ENCODE measurements around the gene MARVELD1.

MARVELD1 gene

DNA sequence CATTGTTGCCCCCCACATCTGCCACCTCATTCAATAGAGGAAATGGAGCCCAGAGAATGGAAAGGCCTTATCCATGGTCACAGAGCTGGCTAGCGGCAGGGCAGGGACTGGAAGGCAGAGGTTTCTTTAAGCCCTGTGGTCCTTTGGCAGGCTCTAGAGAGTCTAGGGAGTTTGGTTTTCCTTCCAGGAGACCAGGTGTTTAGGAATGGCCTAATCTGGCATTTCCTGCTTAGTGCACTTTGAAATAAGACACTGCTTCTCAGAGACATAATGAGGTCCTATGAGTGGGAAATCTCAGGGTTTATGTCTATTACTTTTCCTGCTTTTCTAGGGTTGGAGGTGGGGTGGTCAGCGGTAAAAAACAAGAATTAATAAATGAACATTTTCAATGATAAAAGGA is 6.1 kb downstream of the MARVELD1 start:
- in situ Hi-C loops (cut with MboI; ENCODE audit: low sequenced_read_pairs) = no loop called here

DNA sequence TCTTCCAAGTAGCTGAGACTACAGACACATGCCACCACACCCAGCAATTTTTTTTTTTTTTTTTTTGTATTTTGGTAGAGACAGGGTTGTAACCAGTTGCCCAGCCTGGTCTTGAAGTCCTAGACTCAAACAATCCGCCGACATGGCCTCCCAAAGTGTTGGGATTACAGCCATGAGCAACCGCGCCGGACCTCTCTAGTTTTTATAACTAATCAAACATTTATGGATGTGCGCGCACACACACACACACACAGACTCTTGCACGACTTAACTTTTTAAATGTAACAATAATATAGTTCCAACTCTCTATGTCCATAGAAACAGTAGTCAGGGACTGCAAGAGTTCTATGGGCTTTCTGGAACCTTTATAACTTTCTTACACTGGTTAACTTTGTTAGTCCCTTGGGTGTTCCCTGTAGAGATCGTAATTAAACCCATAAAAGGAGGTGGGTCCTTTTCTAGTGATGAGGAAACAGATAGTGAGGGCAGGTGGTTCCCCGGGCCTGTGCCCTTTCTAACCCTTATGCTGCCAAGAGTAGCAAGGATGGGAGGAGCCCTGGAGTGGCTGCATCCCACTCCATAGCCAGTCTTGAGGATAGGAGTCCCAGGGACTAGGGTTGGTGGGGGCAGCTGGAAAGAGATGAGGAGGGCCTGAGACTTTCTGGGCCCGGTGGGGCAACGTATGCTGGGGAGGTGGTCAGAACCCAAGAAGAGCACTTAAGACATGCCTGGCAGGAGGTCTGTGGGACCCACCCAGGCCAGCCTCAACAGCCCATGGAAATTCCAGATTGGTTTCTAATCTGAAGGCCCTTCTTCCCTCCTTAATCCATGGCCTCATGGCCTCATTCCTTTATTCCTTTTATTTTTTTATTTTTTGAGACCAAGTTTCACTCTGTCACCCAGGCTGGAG is 8.6 kb downstream of the MARVELD1 start:
- in situ Hi-C loops (cut with MboI; ENCODE audit: low sequenced_read_pairs) = no loop called here

DNA sequence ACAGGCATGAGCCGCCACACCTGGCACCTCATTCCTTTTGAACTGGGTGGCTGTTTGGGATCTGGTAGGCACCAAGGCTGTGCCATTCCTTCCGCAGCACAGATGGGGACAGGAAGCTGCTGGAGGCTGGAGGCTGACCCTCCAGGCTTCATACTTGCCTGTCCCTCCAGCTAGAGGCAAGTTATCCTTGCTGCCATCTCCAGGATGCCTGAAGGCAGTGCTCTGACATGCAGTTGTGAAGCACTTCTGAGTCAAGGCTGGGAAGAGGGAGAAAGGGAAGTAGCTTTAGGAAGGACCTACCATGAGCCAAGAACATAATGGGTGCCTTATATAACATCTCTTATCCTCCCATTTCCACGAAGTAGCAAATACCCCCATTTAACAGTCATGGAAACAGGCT is 9.5 kb downstream of the MARVELD1 start:
- in situ Hi-C loops (cut with MboI; ENCODE audit: low sequenced_read_pairs) = no loop called here

DNA sequence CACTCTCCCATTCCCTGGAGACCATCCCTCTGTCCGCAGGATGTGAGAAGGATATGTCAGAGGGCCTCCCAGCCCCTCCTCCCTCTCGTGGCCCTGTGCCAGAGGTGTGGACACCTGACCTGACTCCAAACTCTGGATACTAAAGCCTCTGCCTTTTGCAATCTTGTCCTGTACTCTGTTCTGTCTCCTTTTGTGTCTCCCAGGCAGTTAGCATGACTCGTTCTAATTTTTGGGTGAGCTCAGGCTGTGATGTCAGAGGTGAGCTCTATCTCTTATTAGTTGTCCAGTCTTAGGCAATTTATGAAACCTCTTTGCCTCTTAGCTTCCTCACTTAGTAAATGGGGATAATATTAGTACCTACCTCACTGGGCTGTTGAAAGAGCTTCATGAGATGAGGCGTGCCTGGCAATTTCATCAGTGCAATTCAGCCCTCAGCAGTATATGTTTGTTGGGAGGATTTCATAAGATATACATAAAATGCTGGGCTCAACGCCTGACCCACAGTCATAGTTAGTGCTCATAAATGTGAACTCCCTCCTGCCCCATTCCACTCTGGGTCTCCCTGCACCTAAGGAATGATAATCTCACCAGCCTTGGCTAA is 10.9 kb downstream of the MARVELD1 start:
- in situ Hi-C loops (cut with MboI; ENCODE audit: low sequenced_read_pairs) = no loop called here

DNA sequence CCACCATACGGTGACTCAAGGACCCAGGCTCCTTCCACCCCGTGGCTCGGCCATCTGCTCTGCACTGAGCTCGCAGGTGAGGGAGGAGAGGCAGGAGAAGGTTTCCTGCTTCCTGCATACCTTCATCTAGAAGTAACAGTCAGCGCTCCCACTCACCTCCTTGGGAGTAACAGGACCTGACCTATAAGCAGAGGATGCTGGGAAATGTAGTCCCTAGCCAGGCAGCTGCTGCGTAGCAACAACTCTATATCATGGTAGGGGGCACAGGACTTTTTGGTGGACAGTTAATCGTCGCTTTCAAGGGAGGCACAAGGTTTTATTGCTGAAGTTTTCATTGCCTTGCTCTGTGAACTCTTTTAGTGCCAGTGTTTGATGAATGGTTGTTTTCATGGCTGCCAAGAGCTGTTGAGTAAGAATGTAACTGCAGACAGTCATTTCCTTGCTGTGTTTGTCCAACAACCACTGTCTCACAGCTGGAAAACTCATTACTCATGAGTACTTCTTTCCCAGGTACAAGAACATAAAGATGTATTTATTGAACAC is 13.2 kb downstream of the MARVELD1 start:
- in situ Hi-C loops (cut with MboI; ENCODE audit: low sequenced_read_pairs) = no loop called here

DNA sequence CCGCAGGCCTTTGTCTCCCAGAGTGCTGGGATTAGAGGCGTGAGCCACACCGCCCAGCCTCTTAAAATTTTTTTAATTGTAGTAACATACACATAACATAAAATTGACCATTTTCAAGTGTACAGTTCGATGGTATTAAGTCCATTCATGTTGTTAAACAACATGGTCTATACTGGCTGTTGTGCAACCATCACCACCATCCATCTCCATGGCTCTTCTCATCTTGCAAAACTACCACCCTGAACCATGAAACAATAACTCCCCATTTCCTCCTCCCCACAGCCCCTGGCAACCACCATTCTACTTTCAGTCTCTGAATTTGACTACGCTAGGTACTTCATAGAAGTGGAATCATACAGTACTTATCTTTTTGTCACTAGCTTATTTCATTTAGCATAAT is 15.5 kb downstream of the MARVELD1 start:
- in situ Hi-C loops (cut with MboI; ENCODE audit: low sequenced_read_pairs) = no loop called here

DNA sequence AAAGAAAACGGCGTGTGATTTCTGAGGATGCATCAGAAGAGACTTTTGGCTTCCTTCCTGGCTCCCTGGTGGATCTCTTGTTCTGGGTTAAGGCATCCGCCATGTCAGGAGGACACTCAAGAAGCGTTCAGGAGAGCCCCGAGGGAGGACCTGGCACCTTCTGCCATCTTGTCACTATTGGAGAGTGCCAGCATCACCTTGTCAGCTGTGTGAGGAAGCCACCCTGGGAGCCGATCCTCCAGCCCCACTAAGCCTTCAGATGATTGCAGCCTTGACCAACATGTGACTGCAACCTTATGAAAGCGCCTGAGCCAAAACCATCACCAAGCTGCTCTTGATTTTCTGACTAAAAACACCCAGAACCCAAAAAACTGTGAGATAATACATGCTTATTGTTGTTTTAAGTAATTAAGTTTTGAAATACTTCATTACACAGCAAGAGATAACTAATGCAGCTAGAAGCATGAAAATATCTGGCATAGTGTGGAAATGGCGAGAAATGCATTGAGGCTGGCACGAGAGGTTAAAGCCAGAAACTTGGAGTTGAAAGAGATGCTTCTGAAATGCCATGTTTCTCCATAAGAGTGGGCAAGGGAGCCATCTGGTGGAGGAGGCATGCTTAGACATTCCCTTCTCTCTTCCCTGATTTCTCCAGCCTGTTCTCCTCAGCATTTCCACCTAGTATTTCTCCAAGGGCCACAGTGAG is 18.0 kb downstream of the MARVELD1 start:
- in situ Hi-C loops (cut with MboI; ENCODE audit: low sequenced_read_pairs) = loop anchor here (5.0 kb wide), 1 partner anchor 54 kb away; no protein-coding TSS in a partner anchor

DNA sequence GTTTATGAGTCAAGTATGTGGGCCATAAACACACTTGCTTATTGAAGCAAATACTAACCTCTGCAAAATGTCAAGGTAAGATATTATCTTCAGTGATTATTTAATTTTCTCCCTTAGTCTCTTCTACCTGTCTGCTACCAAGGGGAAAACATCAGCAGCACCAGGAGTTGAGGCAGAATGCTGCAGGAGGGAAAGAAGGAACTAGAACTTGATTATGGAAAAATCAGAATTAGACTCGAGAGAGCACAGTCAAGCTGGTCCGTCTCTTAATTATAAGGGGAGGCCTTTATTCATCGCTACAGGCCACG is 18.5 kb downstream of the MARVELD1 start:
- in situ Hi-C loops (cut with MboI; ENCODE audit: low sequenced_read_pairs) = loop anchor here (5.0 kb wide), 1 partner anchor 55 kb away; no protein-coding TSS in a partner anchor

DNA sequence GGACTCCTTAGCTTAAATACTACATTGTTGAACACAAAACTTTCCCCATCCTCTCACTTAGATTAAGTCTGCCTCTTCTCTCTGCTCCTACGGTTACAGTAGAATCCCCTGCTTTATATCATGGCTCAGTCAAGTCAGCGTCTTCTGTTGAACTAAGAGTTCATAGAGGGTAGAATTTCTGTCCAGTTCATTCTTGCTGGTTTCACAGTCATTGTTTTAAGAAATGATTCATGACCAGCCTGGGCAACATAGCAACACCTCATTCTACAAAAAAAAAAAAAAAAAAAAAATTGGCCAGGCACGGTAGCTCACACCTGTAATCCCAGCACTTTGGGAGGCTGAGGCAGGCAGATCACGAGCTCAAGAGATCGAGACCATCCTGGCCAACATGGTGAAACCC is 19.7 kb downstream of the MARVELD1 start:
- in situ Hi-C loops (cut with MboI; ENCODE audit: low sequenced_read_pairs) = loop anchor here (5.0 kb wide), 1 partner anchor 56 kb away; no protein-coding TSS in a partner anchor

DNA sequence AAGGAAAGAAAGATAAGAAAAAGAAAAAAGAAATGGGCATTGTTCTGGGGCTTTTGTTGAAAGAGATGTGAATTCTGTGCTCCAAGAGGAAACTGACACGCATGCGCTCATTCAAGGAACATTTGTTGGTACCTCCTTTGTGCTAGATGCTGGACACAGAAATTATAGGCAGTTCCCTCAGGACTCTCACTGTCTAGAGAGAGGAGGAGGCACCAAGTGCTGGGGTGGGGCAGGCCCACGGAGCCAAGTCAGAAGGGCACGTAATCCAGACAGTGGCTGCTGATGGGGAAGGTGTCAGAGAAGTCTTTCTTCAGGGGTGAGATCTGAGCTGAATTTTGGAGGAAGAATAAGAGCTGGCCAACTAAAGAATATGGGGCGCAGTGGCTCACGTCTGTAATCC is 20.5 kb downstream of the MARVELD1 start:
- in situ Hi-C loops (cut with MboI; ENCODE audit: low sequenced_read_pairs) = loop anchor here (5.0 kb wide), 1 partner anchor 57 kb away; no protein-coding TSS in a partner anchor

DNA sequence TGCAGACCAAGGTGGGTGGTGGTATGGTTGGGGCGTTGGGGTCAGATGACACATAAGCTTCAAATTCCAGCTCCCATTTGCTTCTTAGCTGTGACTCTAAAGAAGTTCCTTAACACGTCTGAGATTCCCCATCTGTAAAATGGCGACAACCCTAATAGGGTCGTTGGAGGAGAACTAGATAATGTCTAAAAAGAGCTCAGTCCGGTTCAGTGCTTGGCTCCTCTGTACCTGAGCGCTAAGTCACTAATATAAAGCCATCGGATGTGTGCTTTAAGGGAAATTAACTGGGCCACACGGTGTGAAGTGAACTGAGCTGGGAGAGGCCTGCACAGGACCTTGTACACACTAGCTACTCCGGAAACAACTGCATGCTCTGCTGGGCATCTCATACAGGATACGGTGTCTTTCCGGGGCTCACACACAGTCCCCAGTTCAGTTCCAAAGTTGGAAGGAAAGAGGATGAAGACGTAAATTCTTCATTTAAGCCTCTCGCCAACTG is 22.9 kb downstream of the MARVELD1 start:
- in situ Hi-C loops (cut with MboI; ENCODE audit: low sequenced_read_pairs) = no loop called here

DNA sequence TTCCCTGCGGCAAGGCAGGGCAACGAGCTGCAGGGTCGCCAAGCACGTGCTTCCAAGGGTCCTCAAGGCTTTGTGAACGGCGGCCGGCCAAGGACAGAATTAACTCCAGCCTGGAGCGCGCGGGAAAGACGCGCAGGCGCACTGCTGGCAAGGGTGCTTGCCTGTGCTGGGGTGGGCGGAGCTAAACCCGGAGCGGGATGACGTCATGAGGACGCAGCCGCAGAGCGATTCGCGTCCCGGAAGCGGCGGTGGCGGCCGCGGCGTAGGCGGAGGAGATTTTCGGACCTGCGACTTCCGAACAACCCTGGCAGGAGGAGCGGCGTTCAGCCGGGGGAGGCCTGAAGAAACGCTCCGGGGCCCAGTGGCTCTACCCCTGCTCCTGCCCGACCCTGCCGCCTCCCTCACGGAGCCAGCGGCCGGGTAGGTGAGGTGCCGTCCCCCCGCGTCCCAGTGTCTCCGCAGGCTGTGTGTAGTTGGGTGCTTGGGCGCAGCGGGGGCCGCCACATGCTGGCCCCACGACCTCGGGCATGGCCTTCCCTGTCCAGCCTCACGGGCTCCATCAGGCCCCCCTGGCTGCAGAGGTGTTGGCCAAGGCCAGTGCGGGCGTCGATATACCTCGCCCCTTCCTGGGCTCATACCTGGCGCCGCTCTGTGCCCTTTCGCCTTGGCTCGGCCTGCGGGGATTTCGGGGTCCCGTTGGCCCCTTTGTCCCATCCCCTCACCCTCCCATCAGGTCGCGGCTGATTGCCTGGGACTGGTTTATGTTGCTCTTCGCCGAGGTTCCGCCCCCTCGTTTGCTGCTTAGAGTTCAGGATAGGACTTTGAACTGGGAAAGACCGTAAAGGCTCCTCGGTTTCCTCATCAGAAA is 23.6 kb downstream of the MARVELD1 start, which contains the start of gene ZFYVE27:
ZFYVE27 (plus strand) TSS at position 227 of the 868 bp plus-strand sequence. CDS start 1,350 bp downstream, outside the sequence.
- in situ Hi-C loops (cut with MboI; ENCODE audit: low sequenced_read_pairs) = no loop called here

DNA sequence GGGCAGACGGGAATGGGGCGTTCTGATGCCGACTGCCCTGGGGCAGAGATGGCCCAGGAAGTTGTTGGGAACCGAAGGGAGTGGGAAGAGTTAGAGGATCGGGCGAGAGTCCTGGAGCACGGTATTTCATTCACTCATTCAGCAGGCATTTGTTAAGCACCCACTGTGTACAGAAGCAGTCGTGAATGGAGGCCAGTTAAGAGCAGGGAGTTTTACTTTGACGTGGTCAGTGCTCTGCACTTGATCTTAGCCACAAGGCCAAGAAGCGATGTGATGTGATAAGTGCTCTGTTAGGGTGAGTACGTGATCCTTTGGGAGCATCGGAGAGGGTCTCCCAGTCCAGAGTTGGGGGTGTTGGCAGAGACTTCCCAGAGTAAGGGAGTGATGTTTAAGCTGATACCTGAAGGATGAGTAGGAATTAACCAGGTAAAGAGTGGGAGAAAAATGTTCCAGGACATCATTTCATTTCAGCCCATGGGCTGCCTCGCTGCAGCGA is 24.3 kb downstream of the MARVELD1 start:
- in situ Hi-C loops (cut with MboI; ENCODE audit: low sequenced_read_pairs) = no loop called here

DNA sequence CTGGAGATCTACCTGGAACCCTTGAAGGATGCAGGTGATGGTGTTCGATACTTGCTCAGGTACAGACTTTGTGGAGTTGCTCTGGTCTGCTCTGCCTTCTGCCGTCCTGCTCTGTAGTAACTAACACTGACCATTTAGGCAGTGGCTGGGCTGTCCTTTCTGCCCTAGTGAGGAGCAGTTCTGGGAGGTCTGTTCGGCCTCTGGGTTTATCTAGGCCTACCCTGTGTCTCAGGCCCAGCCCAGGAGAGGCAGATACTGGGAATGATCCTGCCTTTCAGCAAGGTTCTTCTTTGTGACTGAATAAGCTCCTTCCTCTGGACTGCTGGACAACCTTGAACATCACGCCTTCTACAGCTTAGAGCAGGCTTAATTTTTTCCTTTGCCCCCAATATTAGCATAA is 25.1 kb downstream of the MARVELD1 start:
- in situ Hi-C loops (cut with MboI; ENCODE audit: low sequenced_read_pairs) = no loop called here

DNA sequence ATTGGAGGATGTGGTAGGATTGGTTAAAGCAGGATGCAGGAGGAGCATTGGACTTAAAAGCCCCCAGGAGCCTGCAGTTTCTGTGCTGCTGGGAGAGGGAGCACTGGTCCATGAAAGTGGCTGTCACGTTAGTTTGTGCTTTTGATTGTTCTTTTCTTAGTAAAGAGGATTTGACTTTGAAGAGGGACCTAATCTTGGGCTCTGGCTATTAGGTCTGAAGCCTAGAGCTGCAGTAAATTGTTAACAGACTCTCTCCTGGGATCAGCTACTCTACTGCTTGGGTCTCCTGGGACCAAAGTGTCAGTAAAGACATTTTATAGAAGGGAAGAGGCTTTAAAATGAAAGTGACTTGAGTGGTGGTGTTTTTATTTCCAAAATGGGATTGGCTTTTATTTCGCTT is 27.1 kb downstream of the MARVELD1 start:
- in situ Hi-C loops (cut with MboI; ENCODE audit: low sequenced_read_pairs) = no loop called here

DNA sequence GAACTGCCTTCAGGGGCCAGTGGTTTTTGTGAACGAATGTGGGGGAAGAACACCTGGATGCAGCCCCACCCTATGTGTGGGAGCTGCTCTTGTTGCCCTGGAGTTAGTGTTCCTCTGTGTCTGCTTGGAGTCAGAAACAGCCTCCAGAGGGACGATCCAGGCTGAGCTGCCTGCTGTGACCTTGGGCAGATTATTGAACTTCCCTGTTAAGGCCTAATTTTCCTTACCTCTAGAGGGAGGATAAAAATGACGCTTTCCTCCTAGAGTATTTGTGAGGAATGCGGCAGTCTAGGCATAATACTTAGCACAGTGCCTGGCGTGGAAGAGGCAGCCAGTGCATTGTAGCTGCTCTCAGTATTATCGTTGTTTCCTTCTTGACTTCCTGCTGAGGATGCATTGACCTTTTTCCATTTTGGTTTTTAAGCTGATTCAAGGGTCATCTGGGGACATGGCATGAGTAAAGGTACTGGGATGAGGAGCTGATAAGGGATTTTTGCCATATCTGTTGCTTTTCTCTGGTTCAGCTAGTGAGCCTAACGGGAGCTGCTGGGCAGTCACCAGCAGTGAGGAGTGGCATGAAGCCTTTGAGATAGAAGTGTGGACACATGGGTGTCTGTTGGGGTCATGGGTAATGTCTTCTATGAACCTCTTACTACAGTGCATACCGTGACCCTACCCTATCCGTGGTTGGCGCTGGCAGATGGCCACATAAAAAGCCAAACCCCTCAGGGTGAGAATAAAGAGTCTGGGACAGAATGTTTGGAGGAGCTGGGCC is 29.8 kb downstream of the MARVELD1 start:
- in situ Hi-C loops (cut with MboI; ENCODE audit: low sequenced_read_pairs) = no loop called here

DNA sequence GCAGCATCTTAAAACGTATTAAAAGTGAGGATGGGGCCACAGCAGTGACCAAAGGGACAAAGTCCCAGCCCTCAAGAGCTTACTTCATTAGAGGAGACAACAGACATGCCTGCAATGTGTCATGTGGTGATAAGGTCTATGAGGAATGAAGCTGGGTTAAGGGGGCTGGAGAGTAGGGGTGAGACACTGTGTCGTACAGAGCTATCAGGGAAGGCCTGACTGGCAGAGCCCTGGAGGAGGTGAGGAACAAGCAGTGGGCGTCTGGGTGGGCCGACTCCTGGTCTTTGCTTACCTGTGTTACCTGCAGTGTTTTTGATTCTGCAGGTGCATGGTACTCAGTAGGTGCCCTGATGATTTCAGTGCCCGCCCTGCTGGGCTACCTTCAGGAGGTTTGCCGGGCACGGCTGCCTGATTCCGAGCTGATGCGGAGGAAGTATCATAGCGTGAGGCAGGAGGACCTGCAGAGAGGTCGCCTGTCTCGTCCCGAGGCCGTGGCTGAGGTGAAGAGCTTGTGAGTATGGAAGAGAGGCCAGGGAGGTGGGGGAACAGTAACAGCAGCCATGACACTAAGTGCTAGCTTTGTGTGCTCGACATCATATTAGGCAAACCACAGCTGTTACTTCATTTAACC is 31.0 kb downstream of the MARVELD1 start:
- in situ Hi-C loops (cut with MboI; ENCODE audit: low sequenced_read_pairs) = no loop called here

DNA sequence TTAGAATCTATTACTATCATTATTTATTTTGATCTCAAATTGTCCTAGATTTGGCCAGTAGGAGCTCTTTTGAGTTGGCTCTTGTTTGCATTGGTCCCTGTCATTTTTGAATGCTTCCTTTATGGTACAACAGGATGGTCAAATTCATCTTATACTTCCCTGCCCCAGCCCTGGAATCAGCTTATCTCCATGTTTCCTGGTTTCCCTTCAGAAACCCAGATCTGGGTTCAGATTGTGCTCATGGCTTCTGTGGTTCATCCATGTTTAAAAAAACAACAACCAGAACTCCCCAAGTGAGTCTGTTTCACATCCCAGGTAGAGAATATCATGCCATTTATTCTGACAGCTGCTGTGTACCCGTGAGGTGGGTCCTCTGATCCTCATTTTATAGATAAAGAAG is 34.0 kb downstream of the MARVELD1 start:
- in situ Hi-C loops (cut with MboI; ENCODE audit: low sequenced_read_pairs) = no loop called here

DNA sequence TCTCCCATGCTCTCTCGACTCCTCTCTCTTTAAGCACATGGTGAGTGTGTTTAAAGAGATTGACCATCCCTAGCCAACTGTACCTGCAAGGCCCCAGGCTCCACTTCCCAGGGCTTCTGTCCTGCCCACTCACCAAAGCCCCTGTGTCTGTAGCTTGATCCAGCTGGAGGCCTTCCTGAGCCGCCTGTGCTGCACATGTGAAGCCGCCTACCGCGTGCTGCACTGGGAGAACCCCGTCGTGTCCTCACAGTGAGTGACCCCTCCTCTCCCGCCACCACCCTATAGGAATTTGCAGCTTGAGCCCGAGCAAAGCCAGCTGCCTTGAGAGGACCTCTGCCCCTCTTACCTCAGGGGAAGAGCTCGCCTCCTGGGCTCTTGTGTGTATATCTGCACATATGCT is 34.6 kb downstream of the MARVELD1 start:
- in situ Hi-C loops (cut with MboI; ENCODE audit: low sequenced_read_pairs) = no loop called here
